GM21737 (cell line): ENCODE results near the gene MARCHF7.

Source experiments
- ATAC-seq: cut with Tn5 transposase; IDR thresholded peaks from one replicate; pipeline ENCODE4 v1.9.1; 2021; ENCODE audit warnings: mild to moderate bottlenecking, moderate library complexity; ENCODE audit not compliant: unreplicated experiment

Gene MARCHF7

GRCh38 chr2:159760326-159760725 lies 48.0 kb downstream of the MARCHF7 start:
- ATAC-seq = no peak

- ATAC-seq = no peak
Measured at GRCh38 chr2:159762075-159762474, 49.8 kb downstream of the MARCHF7 start.
